ENCODE measurements around the gene C3orf20.

C3orf20 gene

DNA sequence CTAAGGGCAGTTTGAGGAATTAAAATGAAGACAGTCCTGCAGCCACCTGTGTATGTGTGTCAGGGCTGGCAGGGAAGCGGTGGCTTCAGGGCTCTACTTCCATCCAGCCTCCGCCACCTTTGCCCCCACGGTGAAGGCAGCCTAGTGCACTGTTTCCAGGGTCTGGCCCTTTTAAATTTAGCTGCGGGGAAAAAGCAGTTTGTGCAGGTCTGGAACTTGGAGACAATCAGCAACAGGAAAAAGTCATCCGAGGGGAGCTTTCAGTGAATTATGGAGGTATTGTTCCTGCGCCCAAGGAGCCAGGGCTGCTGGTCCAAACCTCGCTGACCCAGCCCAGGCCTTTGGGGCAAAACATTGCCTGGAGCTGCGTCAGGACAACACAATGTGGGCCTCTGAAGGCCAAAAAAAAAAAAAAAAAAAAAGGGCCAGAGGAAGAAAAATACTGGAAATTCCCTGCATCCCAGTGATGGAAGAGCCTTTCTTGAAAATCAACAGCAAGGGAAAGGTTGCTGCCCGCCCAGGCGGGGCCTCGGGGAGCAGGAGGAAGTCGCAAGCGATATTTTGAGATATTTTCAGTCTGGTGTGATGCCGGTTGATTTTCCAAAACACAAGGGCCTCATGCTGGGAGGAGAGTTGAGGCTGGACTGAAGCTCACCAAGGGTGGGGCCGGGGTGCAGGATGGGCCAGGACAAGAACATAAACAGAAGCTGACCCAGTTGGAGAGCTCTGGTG is 118.4 kb downstream of the C3orf20 start:
- H3K9me3 Mint-ChIP-seq, result no peaks in the 10 kb centered on the region
- H3K4me1 Mint-ChIP-seq, result no peaks in the 10 kb centered on the region
- H3K27ac Mint-ChIP-seq, result no peak overlapping the region
- H3K27me3 Mint-ChIP-seq, result peaks cover 10% of the 10 kb centered on the region
- H3K36me3 Mint-ChIP-seq (ENCODE audit: low read depth), result no peaks in the 10 kb centered on the region
- ATAC-seq, result no peak
- H3K4me3 Mint-ChIP-seq, result no peak overlapping the region
- DNase-seq, result no peak

GRCh38 chr3:14793858-14794234 is 118.9 kb downstream of the C3orf20 start:
- H3K36me3 Mint-ChIP-seq (ENCODE audit: low read depth), result no peaks in the 10 kb centered on the region
- peaks cover 10% of the 10 kb centered on the region for H3K27me3 Mint-ChIP-seq
- H3K4me1 Mint-ChIP-seq, result no peaks in the 10 kb centered on the region
- no peak overlapping the region for H3K27ac Mint-ChIP-seq
- ATAC-seq (no peak), DNase-seq (no peak)
- no peaks in the 10 kb centered on the region for H3K9me3 Mint-ChIP-seq
- H3K4me3 Mint-ChIP-seq, result no peak overlapping the region

GRCh38 chr3:14794435-14794834 is 119.5 kb downstream of the C3orf20 start:
- H3K27me3 Mint-ChIP-seq, result peaks cover 9% of the 10 kb centered on the region
- H3K4me3 Mint-ChIP-seq, result no peak overlapping the region
- no peaks in the 10 kb centered on the region for H3K4me1 Mint-ChIP-seq

GRCh38 chr3:14795996-14796395 is 121.1 kb downstream of the C3orf20 start:
- no peaks in the 10 kb centered on the region for H3K4me1 Mint-ChIP-seq
- no peak overlapping the region for H3K4me3 Mint-ChIP-seq
- no peak for DNase-seq
- H3K36me3 Mint-ChIP-seq (ENCODE audit: low read depth), result no peaks in the 10 kb centered on the region
- H3K27ac Mint-ChIP-seq, result no peak overlapping the region
- H3K9me3 Mint-ChIP-seq, result no peaks in the 10 kb centered on the region
- no peak for ATAC-seq
- peaks cover 4% of the 10 kb centered on the region for H3K27me3 Mint-ChIP-seq

More at GRCh38 chr3:14794435-14794834, 119.5 kb downstream of the C3orf20 start:
- DNase-seq (no peak), ATAC-seq (no peak)
- no peaks in the 10 kb centered on the region for H3K9me3 Mint-ChIP-seq
- no peaks in the 10 kb centered on the region for H3K36me3 Mint-ChIP-seq (ENCODE audit: low read depth)
- no peak overlapping the region for H3K27ac Mint-ChIP-seq

DNA sequence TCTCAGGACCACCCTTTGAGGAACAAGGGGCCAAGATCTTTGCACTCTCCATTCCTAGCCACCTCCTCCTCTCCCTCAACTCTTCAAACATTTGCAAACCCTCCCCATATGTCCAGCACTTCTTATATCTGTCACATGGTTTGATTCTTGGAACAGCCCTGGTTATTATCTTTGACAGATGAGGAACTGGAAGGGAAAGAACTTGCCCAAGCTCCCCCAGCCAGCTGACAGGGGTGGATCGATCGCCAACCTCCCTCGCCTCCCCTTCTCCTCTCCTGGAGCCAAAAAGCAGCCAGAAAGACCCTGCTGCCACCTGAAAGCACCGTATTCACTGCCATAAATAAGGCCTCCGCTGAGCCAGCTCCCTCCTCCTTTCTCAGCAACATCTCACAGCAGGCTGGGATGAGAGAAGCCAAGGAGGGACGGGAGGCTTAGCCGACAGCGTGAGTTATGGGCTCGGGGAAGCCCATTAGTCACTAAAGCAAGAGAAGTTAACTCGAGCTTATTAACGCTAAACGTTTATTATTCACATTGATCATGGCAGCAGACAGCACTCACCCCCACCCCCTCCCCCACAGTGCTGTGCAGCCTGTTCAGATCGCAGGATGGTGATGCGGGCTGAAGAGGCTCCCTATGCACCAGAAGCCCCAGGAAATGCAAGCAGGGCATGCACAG is 121.6 kb downstream of the C3orf20 start:
- DNase-seq (no peak), ATAC-seq (no peak)
- no peak overlapping the region for H3K4me3 Mint-ChIP-seq
- no peak overlapping the region for H3K27ac Mint-ChIP-seq
- peaks cover under 1% of the 10 kb centered on the region for H3K27me3 Mint-ChIP-seq
- H3K9me3 Mint-ChIP-seq, result no peaks in the 10 kb centered on the region
- H3K36me3 Mint-ChIP-seq (ENCODE audit: low read depth), result no peaks in the 10 kb centered on the region
- H3K4me1 Mint-ChIP-seq, result no peaks in the 10 kb centered on the region

DNA sequence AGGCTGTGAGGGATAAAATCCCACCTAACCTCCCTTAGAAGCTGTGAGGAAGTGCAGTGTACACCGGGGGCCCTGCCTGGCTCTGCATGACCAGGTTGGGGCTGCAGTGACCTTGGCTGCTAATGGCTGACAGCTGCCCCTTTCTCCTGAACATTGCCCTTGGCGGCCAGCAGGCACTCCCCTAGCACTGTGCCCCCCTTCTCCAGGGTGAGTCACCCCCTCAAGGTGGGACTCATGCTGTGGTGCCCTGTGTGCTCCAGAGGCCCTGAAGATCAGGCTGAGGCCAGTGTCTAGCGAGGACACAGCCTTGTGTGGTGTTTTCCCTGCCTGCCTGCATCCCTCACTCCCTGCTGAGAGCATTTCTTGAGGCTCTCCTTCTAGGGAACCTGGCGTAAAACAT is 122.8 kb downstream of the C3orf20 start:
- Mint-ChIP-seq H3K36me3 (ENCODE audit: low read depth) (no peaks in the 10 kb centered on the region), H3K27ac (no peak overlapping the region), H3K4me3 (no peak overlapping the region), H3K27me3 (no peaks in the 10 kb centered on the region), H3K4me1 (no peaks in the 10 kb centered on the region), H3K9me3 (no peaks in the 10 kb centered on the region)
- no peak for ATAC-seq
- DNase-seq, result no peak

GRCh38 chr3:14798231-14798630 is 123.3 kb downstream of the C3orf20 start:
- Mint-ChIP-seq H3K4me1 (no peaks in the 10 kb centered on the region), H3K4me3 (no peak overlapping the region), H3K9me3 (no peaks in the 10 kb centered on the region), H3K27ac (no peak overlapping the region), H3K27me3 (no peaks in the 10 kb centered on the region), H3K36me3 (ENCODE audit: low read depth) (no peaks in the 10 kb centered on the region)
- no peak for ATAC-seq
- DNase-seq, result no peak

- Mint-ChIP-seq H3K27me3 (no peaks in the 10 kb centered on the region), H3K27ac (no peak overlapping the region), H3K4me3 (no peak overlapping the region)
Measured at GRCh38 chr3:14799146-14799545, 124.2 kb downstream of the C3orf20 start.

GRCh38 chr3:14801031-14801430 is 126.1 kb downstream of the C3orf20 start:
- H3K9me3 Mint-ChIP-seq, result no peaks in the 10 kb centered on the region
- H3K27ac Mint-ChIP-seq, result no peak overlapping the region
- peaks cover 14% of the 10 kb centered on the region for H3K4me1 Mint-ChIP-seq
- H3K36me3 Mint-ChIP-seq (ENCODE audit: low read depth), result no peaks in the 10 kb centered on the region
- H3K4me3 Mint-ChIP-seq, result no peak overlapping the region
- ATAC-seq, result no peak
- H3K27me3 Mint-ChIP-seq, result peaks cover 6% of the 10 kb centered on the region
- no peak for DNase-seq

More at GRCh38 chr3:14799146-14799545, 124.2 kb downstream of the C3orf20 start:
- H3K36me3 Mint-ChIP-seq (ENCODE audit: low read depth), result no peaks in the 10 kb centered on the region
- no peak for ATAC-seq
- H3K4me1 Mint-ChIP-seq, result peaks cover 7% of the 10 kb centered on the region
- H3K9me3 Mint-ChIP-seq, result no peaks in the 10 kb centered on the region
- DNase-seq, result no peak

- Mint-ChIP-seq H3K36me3 (ENCODE audit: low read depth) (no peaks in the 10 kb centered on the region), H3K4me3 (no peak overlapping the region), H3K4me1 (peaks cover 16% of the 10 kb centered on the region), H3K27me3 (peaks cover 10% of the 10 kb centered on the region), H3K9me3 (no peaks in the 10 kb centered on the region), H3K27ac (no peak overlapping the region)
- ATAC-seq (no peak), DNase-seq (no peak)
Measured at GRCh38 chr3:14801668-14802380, 126.9 kb downstream of the C3orf20 start.

- H3K36me3 Mint-ChIP-seq (ENCODE audit: low read depth), result no peaks in the 10 kb centered on the region
- ATAC-seq (no peak), DNase-seq (no peak)
- H3K9me3 Mint-ChIP-seq, result no peaks in the 10 kb centered on the region
- no peak overlapping the region for H3K4me3 Mint-ChIP-seq
- peaks cover 12% of the 10 kb centered on the region for H3K27me3 Mint-ChIP-seq
- peaks cover 18% of the 10 kb centered on the region for H3K4me1 Mint-ChIP-seq
- no peak overlapping the region for H3K27ac Mint-ChIP-seq
Measured at GRCh38 chr3:14802381-14802731, 127.4 kb downstream of the C3orf20 start.

- peak; percentile 29 for ATAC-seq
- peak; percentile 19 for DNase-seq
- peak overlapping the region; percentile 55 for H3K27ac Mint-ChIP-seq
- peaks cover 14% of the 10 kb centered on the region for H3K27me3 Mint-ChIP-seq
- H3K4me3 Mint-ChIP-seq, result no peak overlapping the region
- no peaks in the 10 kb centered on the region for H3K9me3 Mint-ChIP-seq
- H3K36me3 Mint-ChIP-seq (ENCODE audit: low read depth), result no peaks in the 10 kb centered on the region
- peaks cover 18% of the 10 kb centered on the region for H3K4me1 Mint-ChIP-seq
Measured at GRCh38 chr3:14803101-14803980, 128.4 kb downstream of the C3orf20 start.

DNA sequence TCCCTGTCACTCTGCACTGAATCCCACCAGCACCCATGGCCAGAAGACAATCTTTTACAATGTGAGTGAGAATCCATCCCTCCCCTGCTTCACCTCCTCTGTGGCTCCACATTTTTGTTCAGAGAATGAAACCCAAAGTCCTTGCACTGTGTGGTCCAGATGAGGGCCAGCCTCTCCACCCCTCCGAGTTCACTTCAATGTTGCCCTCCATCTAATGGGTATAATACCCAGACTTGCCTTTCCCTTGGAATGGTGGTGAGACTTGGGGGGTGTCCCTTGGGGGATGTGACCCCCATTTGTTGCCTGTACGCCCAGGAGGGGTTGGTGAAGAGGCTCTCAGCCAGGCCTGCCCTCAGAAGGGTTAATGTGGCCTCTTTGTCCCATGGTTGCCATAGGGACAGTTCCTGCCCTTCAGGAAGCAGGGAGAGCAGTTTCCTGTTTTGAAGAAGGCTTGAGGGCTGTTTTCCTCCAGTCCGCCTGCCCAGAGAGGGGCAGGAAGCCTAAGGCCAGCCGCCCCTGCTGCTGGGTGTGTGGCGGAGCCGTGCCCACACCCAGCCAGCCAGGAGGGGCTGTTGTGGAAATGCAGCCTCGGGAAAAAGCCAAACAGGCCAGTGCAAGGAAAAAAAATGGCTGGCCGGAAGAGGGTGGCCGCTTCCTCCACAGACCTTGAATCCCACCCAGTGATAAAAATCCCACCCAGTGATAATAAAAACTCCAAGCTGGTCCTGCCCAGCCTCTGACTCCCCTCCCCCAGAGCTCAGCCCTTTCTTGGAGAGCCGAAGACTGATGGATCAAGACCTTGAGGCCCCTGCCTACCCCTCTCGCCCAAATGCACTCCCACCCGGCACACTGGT is 129.3 kb downstream of the C3orf20 start:
- H3K36me3 Mint-ChIP-seq (ENCODE audit: low read depth), result no peaks in the 10 kb centered on the region
- no peak overlapping the region for H3K4me3 Mint-ChIP-seq
- DNase-seq, result no peak
- peak overlapping the region; percentile 55 for H3K27ac Mint-ChIP-seq
- H3K9me3 Mint-ChIP-seq, result no peaks in the 10 kb centered on the region
- H3K4me1 Mint-ChIP-seq, result peaks cover 18% of the 10 kb centered on the region
- peak; percentile 9 for ATAC-seq
- peaks cover 19% of the 10 kb centered on the region for H3K27me3 Mint-ChIP-seq
